Fibroblast of mammary gland (primary cell): ENCODE measurements around the gene ACOT8.
"Not testable (repeated sequence)": the region's sequence is repeated elsewhere in the genome, so short reads cannot be mapped to it uniquely, and the experiment has no call there.

ENCODE experiments used
- DNase-seq: peaks from one replicate; pipeline ENCODE4 v3.0.0-alpha.2; 2010; ENCODE audit warnings: low read depth
- H3K4me3 ChIP-seq: 2 replicates; pipeline ENCODE4 v1.5.1; 2011; ENCODE audit warnings: low read depth, mild to moderate bottlenecking, low read length, moderate library complexity; ENCODE audit not compliant: control insufficient read depth
- TF ChIP-seq, protein P1 (sequence below): conservative IDR thresholded peaks from 2 replicates; pipeline ENCODE4 v1.5.1; 2011; ENCODE audit warnings: low read depth, low read length, inconsistent platforms; ENCODE audit not compliant: control insufficient read depth, insufficient read depth

The ACOT8 gene

DNA sequence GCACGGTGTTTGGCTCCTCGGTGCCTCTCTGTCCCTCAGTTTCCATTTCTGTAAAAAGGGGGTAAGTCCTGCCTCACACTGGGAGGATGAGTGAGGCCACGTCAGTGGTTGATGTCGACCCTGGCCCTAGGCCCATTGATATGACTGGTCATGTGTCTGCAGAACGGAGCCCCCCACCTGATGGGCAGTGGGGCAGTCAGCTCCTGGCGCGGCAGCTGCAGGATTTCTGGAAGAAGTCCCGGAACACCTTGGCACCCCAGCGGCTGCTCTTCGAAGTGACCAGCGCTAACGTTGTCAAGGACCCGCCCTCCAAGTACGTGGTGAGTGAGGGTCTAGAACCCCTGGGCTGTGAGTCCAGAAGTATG lies 22.4 kb downstream of the ACOT8 start:
- no peak for DNase-seq
- TF ChIP-seq, protein P1, sequence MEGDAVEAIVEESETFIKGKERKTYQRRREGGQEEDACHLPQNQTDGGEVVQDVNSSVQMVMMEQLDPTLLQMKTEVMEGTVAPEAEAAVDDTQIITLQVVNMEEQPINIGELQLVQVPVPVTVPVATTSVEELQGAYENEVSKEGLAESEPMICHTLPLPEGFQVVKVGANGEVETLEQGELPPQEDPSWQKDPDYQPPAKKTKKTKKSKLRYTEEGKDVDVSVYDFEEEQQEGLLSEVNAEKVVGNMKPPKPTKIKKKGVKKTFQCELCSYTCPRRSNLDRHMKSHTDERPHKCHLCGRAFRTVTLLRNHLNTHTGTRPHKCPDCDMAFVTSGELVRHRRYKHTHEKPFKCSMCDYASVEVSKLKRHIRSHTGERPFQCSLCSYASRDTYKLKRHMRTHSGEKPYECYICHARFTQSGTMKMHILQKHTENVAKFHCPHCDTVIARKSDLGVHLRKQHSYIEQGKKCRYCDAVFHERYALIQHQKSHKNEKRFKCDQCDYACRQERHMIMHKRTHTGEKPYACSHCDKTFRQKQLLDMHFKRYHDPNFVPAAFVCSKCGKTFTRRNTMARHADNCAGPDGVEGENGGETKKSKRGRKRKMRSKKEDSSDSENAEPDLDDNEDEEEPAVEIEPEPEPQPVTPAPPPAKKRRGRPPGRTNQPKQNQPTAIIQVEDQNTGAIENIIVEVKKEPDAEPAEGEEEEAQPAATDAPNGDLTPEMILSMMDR, result no peak
- peak overlapping the region; percentile 78 for H3K4me3 ChIP-seq

DNA sequence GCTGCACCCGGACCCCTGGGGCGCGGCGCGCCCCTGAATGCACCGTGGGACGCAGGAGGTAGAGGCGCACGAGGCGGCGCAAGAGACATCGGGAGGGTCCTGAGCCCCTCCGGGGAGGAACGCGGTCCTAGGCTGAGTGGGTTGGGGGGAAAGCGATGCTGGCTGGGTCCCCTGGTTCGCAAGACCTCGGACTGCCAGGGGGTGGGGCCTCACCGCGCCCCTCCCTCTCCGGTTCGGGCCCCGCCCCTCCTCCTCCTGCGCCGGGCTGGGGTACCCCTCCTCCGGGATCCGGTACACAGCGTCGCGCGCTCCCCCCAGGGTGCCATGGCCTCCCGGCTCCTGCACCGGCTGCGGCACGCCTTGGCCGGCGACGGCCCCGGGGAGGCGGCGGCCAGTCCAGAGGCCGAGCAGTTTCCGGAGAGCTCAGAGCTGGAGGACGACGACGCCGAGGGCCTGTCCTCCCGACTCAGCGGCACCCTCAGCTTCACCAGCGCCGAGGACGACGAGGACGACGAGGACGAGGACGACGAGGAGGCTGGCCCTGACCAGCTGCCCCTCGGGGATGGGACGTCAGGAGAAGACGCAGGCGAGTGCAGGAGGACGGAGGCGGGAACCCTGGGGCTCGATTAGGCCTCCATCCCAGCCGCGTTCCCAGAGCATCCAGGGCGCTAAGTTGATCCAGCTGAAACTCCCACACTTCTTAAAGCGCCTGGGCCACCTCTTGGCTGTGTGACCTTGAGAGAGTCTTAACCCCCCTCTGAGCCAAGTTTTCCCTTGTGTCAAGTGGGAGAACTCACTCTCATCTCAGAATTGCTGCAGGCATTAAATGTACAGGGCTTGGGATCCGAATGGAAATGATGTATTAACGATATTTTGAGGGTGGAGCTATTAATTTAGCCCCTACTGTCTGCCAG lies 23.1 kb downstream of the ACOT8 start:
- H3K4me3 ChIP-seq, result peak overlapping the region; percentile 78
- peak; percentile 54 for DNase-seq
- TF ChIP-seq, protein P1, result no peak

DNA sequence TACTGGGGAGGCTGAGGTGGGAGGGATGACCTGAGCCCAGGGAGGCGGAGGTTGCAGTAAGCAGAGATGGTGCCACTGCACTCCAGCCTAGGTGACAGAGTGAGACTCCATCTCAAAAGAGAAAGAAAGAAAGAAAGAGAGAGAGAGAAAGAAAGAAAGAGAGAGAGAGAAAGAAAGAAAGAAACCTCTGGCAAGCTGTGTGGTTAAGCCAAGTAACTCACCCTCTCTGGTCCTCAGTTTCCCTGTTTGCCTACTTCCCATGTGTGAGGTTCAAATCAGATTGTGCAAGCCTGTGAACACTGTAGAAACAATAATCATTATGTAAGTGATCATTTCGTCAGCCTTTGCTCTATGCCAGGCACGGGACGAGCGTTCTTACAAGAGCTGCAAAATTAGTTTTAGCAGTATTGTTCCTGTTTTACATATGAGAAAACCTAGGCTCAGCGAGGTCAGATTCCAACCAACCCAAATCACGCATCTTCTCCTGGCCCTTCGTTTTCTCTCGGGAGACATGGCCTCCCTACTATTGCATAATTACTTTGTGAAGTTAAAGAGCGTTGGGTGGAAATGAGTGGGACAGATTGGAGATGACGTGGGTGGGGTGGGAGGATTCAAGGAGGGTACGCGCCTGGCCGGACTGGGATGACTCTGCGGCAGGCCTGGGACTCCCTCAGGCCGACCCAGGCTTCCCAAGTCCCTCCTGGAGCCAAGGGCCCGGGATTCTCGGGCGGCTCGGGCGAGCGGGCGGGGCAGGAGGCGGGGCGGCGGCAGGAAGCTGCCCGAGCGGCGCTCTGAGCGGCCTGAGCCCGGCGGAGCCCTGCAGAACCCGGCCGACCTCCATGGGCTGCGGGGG lies 23.9 kb downstream of the ACOT8 start, which contains the start of gene SNX21:
Gene SNX21, plus strand, starts transcription at position 770 of the 853 bp plus-strand sequence. CDS start 121 bp downstream, outside the sequence.
- TF ChIP-seq, protein P1, result no peak
- peak; percentile 97 for DNase-seq
- peak within 1 kb of the TSS; percentile 78 for H3K4me3 ChIP-seq

DNA sequence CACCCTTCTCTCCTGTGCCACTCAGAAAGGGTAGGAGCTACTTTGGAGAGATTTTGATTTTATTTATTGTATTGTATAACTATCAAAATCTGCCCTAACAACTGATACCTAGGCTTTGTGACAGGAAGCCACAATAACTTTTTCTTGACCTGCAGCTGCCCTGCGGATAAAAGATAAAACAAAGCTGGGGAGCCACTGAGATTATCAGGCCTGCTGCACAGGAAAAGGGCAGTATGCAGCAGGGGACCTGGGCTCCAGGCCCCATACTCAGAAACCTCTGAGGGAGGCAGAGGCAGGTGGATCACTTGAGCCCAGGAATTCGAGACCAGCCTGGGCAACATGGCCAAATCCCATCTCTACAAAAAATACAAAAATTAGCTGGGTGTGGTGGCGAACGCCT lies 24.6 kb downstream of the ACOT8 start:
- no peak for DNase-seq
- TF ChIP-seq, protein P1, result no peak
- H3K4me3 ChIP-seq, result no peak overlapping the region

DNA sequence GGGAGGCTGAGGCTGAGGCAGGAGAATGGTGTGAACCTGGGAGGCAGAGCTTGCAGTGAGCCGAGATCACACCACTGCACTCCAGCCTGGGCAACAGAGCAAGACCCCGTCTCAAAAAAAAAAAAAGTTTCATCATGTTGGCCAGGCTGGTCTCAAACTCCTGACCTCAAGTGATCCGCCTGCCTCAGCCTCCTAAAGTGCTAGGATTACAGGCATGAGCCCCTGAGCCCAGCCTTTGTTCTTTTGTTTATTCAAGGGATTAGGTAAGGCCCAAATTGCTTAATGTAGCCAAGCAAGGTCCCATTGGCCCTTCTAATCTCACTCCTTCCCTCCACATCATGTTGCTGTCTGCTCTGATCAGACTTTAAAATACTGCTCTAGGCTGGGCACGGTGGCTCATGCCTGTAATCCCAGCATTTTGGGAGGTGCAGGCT lies 27.5 kb downstream of the ACOT8 start:
- H3K4me3 ChIP-seq, DNase-seq: not testable (repeated sequence)

DNA sequence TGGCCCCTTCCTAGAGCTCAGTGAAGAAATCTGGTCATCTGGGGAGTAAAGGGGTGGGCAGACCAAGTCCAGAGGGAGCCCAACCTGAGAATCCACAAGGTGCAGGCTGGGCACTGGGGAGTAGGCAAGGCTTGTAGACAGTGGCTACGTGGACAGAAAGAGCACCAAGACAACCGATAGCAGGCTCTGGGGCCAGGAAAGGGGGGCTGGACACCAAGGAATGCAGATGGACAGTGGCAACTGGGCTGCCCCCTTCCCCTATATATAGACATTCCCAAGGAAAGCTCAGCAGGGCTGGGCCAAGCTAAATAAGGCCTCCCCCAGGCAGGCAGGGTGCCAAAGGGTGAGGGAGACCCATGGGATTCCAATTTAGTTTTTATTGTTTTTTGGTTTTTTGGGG lies 28.6 kb downstream of the ACOT8 start:
- no peak overlapping the region for H3K4me3 ChIP-seq
- TF ChIP-seq, protein P1, result no peak
- no peak for DNase-seq

DNA sequence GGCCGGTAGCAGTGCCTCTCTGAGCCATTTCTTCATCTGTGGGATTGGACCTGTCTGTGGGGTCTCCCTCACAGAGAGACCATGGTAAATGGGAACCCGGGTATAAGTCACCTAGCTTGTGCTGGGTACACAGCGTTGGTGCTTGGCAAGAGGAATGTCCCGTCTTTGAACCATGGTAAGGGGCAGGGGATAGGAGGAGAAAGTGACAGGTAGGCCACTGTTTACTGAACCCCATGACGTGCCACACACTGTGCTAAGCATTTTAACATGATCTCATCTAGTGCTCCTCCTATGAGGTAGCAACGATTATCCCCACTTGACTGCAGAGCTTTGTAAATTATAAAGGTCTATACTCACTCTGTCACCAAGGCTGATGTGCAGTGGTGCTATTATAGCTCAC lies 29.5 kb downstream of the ACOT8 start:
- TF ChIP-seq, protein P1, result no peak
- DNase-seq, result no peak
- H3K4me3 ChIP-seq, result no peak overlapping the region
